ENCODE data around the gene HSD17B8. TPM values are rescaled to one million over a fixed set of nuclear protein-coding genes. Genes with fewer than 3 reads are reported as not detected.

The HSD17B8 gene
- total RNA-seq, 2 experiments from 2014 or later, result 11.6 to 18.8 TPM

- no peaks in the 10 kb centered on the region for H3K36me3 ChIP-seq (ENCODE audit: insufficient read depth, low read length)
- no peak overlapping the region for H3K4me2 ChIP-seq (ENCODE audit: low read length)
- DNase-seq (ENCODE audit: low spot score), result no peak
- TF ChIP-seq EZH2phosphoT487 (IDR thresholded peaks at IDR 0.05; ENCODE audit: borderline replicate concordance, low read depth, low read length) (no peak), CTCF (conservative IDR thresholded peaks at IDR 0.05; ENCODE audit: low read length) (no peak)
- H3K4me1 ChIP-seq (ENCODE audit: insufficient read depth, low read length, poor library complexity, severe bottlenecking), result peaks cover 7% of the 10 kb centered on the region
- H4K20me1 ChIP-seq (ENCODE audit: insufficient read depth, low read length), result no peaks in the 10 kb centered on the region
- intact Hi-C loops (cut with micrococcal nuclease; ENCODE audit: unreplicated experiment), result no loop called here
- no peaks in the 10 kb centered on the region for H3K79me2 ChIP-seq (ENCODE audit: insufficient read depth, low read depth, low read length)
- no peak overlapping the region for H3K4me3 ChIP-seq (ENCODE audit: low read depth, low read length, poor library complexity, severe bottlenecking)
- H3K9me3 ChIP-seq (ENCODE audit: low read length), result no peaks in the 10 kb centered on the region
- H2AFZ ChIP-seq (ENCODE audit: low read length), result no peak overlapping the region
- BruUV-seq (replicated peaks), result no TSS peak
- no peak overlapping the region for H3K27ac ChIP-seq (ENCODE audit: low read depth, low read length, poor library complexity, severe bottlenecking)
- CTCF ChIA-PET (ENCODE audit: unreplicated experiment), result interaction anchor here (0.9 kb wide), 1 partner anchor 22 kb away, joined by 3 read pairs; no protein-coding TSS in a partner anchor
- POLR2A ChIA-PET, result no interaction called here
- no peaks in the 10 kb centered on the region for H3K9me2 ChIP-seq (ENCODE audit: insufficient read depth, low read length)
Observed at GRCh38 chr6:33164665-33165373, 39.6 kb upstream of the HSD17B8 start.

- no peaks in the 10 kb centered on the region for H3K79me2 ChIP-seq (ENCODE audit: insufficient read depth, low read depth, low read length)
- no peaks in the 10 kb centered on the region for H3K9me3 ChIP-seq (ENCODE audit: low read length)
- POLR2A ChIA-PET, result no interaction called here
- DNase-seq (ENCODE audit: low spot score), result no peak
- H3K4me1 ChIP-seq (ENCODE audit: insufficient read depth, low read length, poor library complexity, severe bottlenecking), result peaks cover 7% of the 10 kb centered on the region
- no TSS peak for BruUV-seq (replicated peaks)
- no peak overlapping the region for H3K4me3 ChIP-seq (ENCODE audit: low read depth, low read length, poor library complexity, severe bottlenecking)
- no peaks in the 10 kb centered on the region for H3K36me3 ChIP-seq (ENCODE audit: insufficient read depth, low read length)
- no peak overlapping the region for H3K4me2 ChIP-seq (ENCODE audit: low read length)
- no peaks in the 10 kb centered on the region for H4K20me1 ChIP-seq (ENCODE audit: insufficient read depth, low read length)
- intact Hi-C loops (cut with micrococcal nuclease; ENCODE audit: unreplicated experiment), result no loop called here
- no peak overlapping the region for H2AFZ ChIP-seq (ENCODE audit: low read length)
- H3K27ac ChIP-seq (ENCODE audit: low read depth, low read length, poor library complexity, severe bottlenecking), result no peak overlapping the region
- no peak for TF ChIP-seq CTCF (conservative IDR thresholded peaks at IDR 0.05; ENCODE audit: low read length)
- no peak for TF ChIP-seq EZH2phosphoT487 (IDR thresholded peaks at IDR 0.05; ENCODE audit: borderline replicate concordance, low read depth, low read length)
- H3K9me2 ChIP-seq (ENCODE audit: insufficient read depth, low read length), result no peaks in the 10 kb centered on the region
- CTCF ChIA-PET (ENCODE audit: unreplicated experiment), result no interaction called here
Observed at GRCh38 chr6:33165581-33166258, 38.7 kb upstream of the HSD17B8 start.

GRCh38 chr6:33166363-33166762, 38.1 kb upstream of the HSD17B8 start:
- TF ChIP-seq EZH2phosphoT487 (IDR thresholded peaks at IDR 0.05; ENCODE audit: borderline replicate concordance, low read depth, low read length), result no peak
- TF ChIP-seq CTCF (conservative IDR thresholded peaks at IDR 0.05; ENCODE audit: low read length), result no peak
- no peak overlapping the region for H2AFZ ChIP-seq (ENCODE audit: low read length)
- no peaks in the 10 kb centered on the region for H3K9me2 ChIP-seq (ENCODE audit: insufficient read depth, low read length)
- H3K9me3 ChIP-seq (ENCODE audit: low read length), result no peaks in the 10 kb centered on the region
- H3K4me3 ChIP-seq (ENCODE audit: low read depth, low read length, poor library complexity, severe bottlenecking), result no peak overlapping the region
- POLR2A ChIA-PET, result no interaction called here
- no peak overlapping the region for H3K27ac ChIP-seq (ENCODE audit: low read depth, low read length, poor library complexity, severe bottlenecking)
- peaks cover 5% of the 10 kb centered on the region for H3K4me1 ChIP-seq (ENCODE audit: insufficient read depth, low read length, poor library complexity, severe bottlenecking)
- no peaks in the 10 kb centered on the region for H4K20me1 ChIP-seq (ENCODE audit: insufficient read depth, low read length)
- no peaks in the 10 kb centered on the region for H3K79me2 ChIP-seq (ENCODE audit: insufficient read depth, low read depth, low read length)
- intact Hi-C loops (cut with micrococcal nuclease; ENCODE audit: unreplicated experiment), result no loop called here
- CTCF ChIA-PET (ENCODE audit: unreplicated experiment), result no interaction called here
- DNase-seq (ENCODE audit: low spot score), result no peak
- H3K36me3 ChIP-seq (ENCODE audit: insufficient read depth, low read length), result no peaks in the 10 kb centered on the region
- no TSS peak for BruUV-seq (replicated peaks)
- H3K4me2 ChIP-seq (ENCODE audit: low read length), result no peak overlapping the region

All from OCI-LY7 (cell line).